HG03196 (cell line): ENCODE measurements around the gene GGT5.
"Not testable (repeated sequence)": the region's sequence is repeated elsewhere in the genome, so short reads cannot be mapped to it uniquely, and the experiment has no call there.

ENCODE experiments used
- ATAC-seq: cut with Tn5 transposase; IDR thresholded peaks from one replicate; pipeline ENCODE4 v1.9.1; 2021; ENCODE audit not compliant: unreplicated experiment

GGT5 gene

GRCh38 chr22:24185501-24186351 lies 59.2 kb downstream of the GGT5 start:
- ATAC-seq, result no peak

- no peak for ATAC-seq
Observed at GRCh38 chr22:24185001-24185500, 59.8 kb downstream of the GGT5 start.

- ATAC-seq, result no peak
Observed at GRCh38 chr22:24184057-24184798, 60.7 kb downstream of the GGT5 start.

- ATAC-seq, result no peak
Observed at GRCh38 chr22:24183321-24184031, 61.4 kb downstream of the GGT5 start.

GRCh38 chr22:24182900-24183246 lies 62.0 kb downstream of the GGT5 start:
- not testable (repeated sequence) for ATAC-seq

GRCh38 chr22:24181996-24182899 lies 62.6 kb downstream of the GGT5 start:
- ATAC-seq, result no peak

GRCh38 chr22:24181088-24181995 lies 63.5 kb downstream of the GGT5 start, which contains the start of gene SUSD2:
Gene SUSD2 (plus strand): TSS chr22:24181487. CDS start chr22:24181520, 33 bp downstream.
- no peak for ATAC-seq

- no peak for ATAC-seq
Observed at GRCh38 chr22:24180316-24181087, 64.4 kb downstream of the GGT5 start.

GRCh38 chr22:24179478-24180210 lies 65.2 kb downstream of the GGT5 start:
- ATAC-seq, result no peak

GRCh38 chr22:24178502-24179440 lies 66.1 kb downstream of the GGT5 start:
- no peak for ATAC-seq

GRCh38 chr22:24178021-24178431 lies 66.9 kb downstream of the GGT5 start:
- ATAC-seq, result no peak

- ATAC-seq, result no peak
Observed at GRCh38 chr22:24177456-24177855, 67.4 kb downstream of the GGT5 start.

GRCh38 chr22:24177045-24177444 lies 67.8 kb downstream of the GGT5 start:
- no peak for ATAC-seq

- ATAC-seq, result no peak
Observed at GRCh38 chr22:24176630-24177029, 68.3 kb downstream of the GGT5 start.

- ATAC-seq, result no peak
Observed at GRCh38 chr22:24176040-24176439, 68.8 kb downstream of the GGT5 start.

GRCh38 chr22:24175160-24175808 lies 69.6 kb downstream of the GGT5 start:
- ATAC-seq, result no peak
